ENCODE measurements around the gene RAB19.
"Not testable (repeated sequence)": the region's sequence is repeated elsewhere in the genome, so short reads cannot be mapped to it uniquely, and the experiment has no call there.

GRCh38 chr7:140418156-140418472 is 14.3 kb downstream of the RAB19 start:
- not testable (repeated sequence) for TF ChIP-seq POLR2A, CTCF (IDR thresholded peaks at IDR 0.05)

All from testis (tissue), 2 donors.